Testis (tissue), 3 donors: ENCODE results near the gene MYO18A. TPM values are rescaled to one million over a fixed set of nuclear protein-coding genes. Genes with fewer than 3 reads are reported as not detected.
"Not testable (repeated sequence)": the region's sequence is repeated elsewhere in the genome, so short reads cannot be mapped to it uniquely, and the experiment has no call there.

Source experiments
- DNase-seq: peaks from one replicate; pipeline ENCODE4 v3.0.0-alpha.2; 2019
- H3K27ac ChIP-seq, 2 donors: fragments of 200-600 bp; sonication (generic); one replicate each; pipeline ENCODE4 v1.5.1; 2019
- H3K27me3 ChIP-seq: fragments of 200-600 bp; sonication (generic); one replicate; pipeline ENCODE4 v1.5.1; 2019
- H3K36me3 ChIP-seq: fragments of 200-600 bp; sonication (generic); one replicate; pipeline ENCODE4 v1.5.1; 2017; ENCODE audit warnings: low read depth; ENCODE audit errors: missing control alignments
- H3K4me1 ChIP-seq: fragments of 200-600 bp; sonication (generic); one replicate; pipeline ENCODE4 v1.5.1; 2019
- H3K4me3 ChIP-seq, 2 donors: fragments of 200-600 bp; sonication (generic); one replicate each; pipeline ENCODE4 v1.5.1; 2017 to 2019
- H3K9me3 ChIP-seq: fragments of 200-600 bp; sonication (generic); one replicate; pipeline ENCODE4 v1.5.1; 2017
- POLR2A ChIP-seq: fragments of 450-650 bp; IDR thresholded peaks from one replicate; pipeline ENCODE4 v1.6.1; 2017; ENCODE audit warnings: antibody characterized with exemption, mild to moderate bottlenecking, moderate library complexity
- WGBS, 2 donors: methylation state at CpG; one replicate each; pipeline ENCODE4 v1.1.5; 2018; 5-methylcytosine and 5-hydroxymethylcytosine counted together
- intact Hi-C: fragments of 100-400 bp; cut with DNase I; formaldehyde crosslinking; loops from one replicate; pipeline ENCODE4 v1.15.1; 2023; ENCODE audit warnings: low total_unique reads
- polyA plus RNA-seq: library from polyadenylated mRNA; stranded (reverse); fragments of 350-450 nt; fragmentation: Illumina TruSeq; extraction: RNeasy Lipid Tissue Mini Kit (QIAGEN cat#74804); gene quantifications from one replicate; pipeline ENCODE4 v1.2.3, GENCODE V29; 2014; ENCODE audit warnings: low read depth, low replicate concordance; ENCODE audit not compliant: insufficient read depth
- total RNA-seq, 2 donors: library from RNA; depleted of rRNA; stranded (reverse); fragments of >200 nt; gene quantifications; one replicate each; pipeline ENCODE4 v1.2.3, GENCODE V29; 2016
- TF ChIP-seq, protein P1 (sequence below), 3 experiments: fragments of 450-650 bp in 2 of 3; fragments of 200-600 bp in 1 of 3; sonication (generic) in 1 of 3; IDR thresholded peaks; one replicate each; pipeline ENCODE4 v1.5.1; 2016 to 2019; ENCODE audit warnings: antibody characterized with exemption in 3 of 3, mild to moderate bottlenecking in 2 of 3, moderate library complexity in 1 of 3

The MYO18A gene
- total and polyA plus RNA-seq, 3 donors from 2014 or later: 89.1 to 154 (median 91.1) TPM

DNA sequence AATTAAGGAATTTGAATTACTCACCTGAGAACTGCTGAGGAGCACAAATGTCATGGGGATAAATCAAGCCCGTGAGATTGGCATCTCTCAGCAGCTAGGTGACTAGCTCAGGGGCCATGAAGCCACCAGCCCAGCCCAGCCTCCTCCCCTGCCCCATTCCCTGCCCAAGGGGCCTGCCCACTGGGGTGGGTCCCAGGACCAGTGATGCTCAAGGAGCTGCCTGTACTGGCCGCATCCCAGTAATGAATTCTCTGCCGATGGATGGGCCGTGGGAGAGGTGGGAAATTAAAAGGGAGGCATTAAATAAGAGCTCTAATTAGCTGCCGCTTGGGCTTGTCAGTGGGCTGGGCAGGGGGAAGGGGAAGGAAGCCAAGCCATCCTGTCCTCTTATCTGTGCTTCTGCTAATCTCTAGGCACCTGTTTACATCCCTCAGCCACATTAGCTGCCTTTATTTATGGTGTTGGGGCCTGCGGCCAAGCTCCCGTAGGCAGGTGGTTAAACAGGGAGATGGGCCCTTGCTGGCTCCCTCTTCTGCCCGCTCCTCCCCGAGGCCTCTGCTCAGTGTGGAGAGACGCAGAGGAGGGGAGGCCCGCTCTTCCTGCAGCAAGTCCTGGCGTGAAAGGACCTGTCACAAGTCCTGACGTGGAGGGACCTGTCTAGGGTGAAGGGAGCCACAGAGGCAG is 88.5 kb downstream of the MYO18A start:
- H3K4me3 ChIP-seq: no peak overlapping the region
- H3K9me3 ChIP-seq: no peaks in the 10 kb centered on the region
- TF ChIP-seq, protein P1, sequence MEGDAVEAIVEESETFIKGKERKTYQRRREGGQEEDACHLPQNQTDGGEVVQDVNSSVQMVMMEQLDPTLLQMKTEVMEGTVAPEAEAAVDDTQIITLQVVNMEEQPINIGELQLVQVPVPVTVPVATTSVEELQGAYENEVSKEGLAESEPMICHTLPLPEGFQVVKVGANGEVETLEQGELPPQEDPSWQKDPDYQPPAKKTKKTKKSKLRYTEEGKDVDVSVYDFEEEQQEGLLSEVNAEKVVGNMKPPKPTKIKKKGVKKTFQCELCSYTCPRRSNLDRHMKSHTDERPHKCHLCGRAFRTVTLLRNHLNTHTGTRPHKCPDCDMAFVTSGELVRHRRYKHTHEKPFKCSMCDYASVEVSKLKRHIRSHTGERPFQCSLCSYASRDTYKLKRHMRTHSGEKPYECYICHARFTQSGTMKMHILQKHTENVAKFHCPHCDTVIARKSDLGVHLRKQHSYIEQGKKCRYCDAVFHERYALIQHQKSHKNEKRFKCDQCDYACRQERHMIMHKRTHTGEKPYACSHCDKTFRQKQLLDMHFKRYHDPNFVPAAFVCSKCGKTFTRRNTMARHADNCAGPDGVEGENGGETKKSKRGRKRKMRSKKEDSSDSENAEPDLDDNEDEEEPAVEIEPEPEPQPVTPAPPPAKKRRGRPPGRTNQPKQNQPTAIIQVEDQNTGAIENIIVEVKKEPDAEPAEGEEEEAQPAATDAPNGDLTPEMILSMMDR (IDR thresholded peaks at IDR 0.05): no peak
- no peak for TF ChIP-seq POLR2A
- H3K4me1 ChIP-seq: no peaks in the 10 kb centered on the region
- H3K27me3 ChIP-seq: no peaks in the 10 kb centered on the region
- 83 to 89% methylated on average over 13 of the region's 13 CpGs for WGBS, 2 donors
- intact Hi-C loops: no loop called here
- DNase-seq: no peak
- H3K27ac ChIP-seq: no peak overlapping the region
- H3K36me3 ChIP-seq: no peaks in the 10 kb centered on the region

DNA sequence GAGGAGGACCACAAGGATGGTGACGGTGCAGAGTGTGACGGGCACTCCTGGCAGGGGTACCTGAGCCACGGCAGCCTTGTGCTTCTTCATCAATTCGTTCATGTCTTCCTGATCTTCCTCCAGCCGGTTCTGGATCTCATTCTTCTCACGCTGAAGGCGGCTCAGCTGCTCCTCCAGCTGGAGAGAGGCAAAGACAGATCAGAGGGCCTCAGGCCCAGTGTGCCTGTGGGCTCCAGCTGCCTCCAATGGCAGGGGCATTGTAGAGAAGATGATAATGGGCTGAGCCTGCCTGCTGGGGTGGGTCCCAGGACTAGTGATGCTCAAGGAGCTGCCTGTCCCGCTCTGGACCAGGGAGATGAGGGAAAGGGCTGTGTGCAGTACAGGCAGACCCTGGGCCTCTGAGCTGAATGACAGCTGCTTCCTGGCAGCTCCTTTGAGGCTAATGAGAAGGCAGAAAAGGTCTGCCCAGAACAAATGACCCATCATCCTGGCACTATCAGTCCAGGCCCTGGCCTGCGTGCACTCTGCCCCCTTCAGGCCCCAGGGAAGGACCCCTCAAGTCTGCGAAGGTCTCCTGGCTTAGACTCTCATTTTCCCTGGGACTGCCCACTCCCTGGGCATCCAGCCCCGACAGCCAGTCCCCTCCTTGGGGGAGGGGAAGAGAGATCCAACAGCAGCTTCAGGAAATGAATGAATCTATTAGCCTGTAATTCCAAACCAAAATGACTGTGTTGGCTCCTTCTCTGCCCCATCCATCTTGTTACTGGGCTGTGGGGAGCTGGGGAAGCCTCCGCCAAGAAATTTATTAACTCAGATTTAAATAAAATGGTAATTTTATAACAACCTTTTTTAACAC is 89.2 kb downstream of the MYO18A start:
- Histone ChIP-seq H3K4me3 (no peak overlapping the region), H3K27me3 (no peaks in the 10 kb centered on the region), H3K36me3 (no peaks in the 10 kb centered on the region), H3K27ac (no peak overlapping the region), H3K4me1 (no peaks in the 10 kb centered on the region), H3K9me3 (no peaks in the 10 kb centered on the region)
- WGBS, 2 donors: 77 to 82% methylated on average over 12 of the region's 12 CpGs
- intact Hi-C loops: no loop called here
- no peak for DNase-seq
- TF ChIP-seq, protein P1 (IDR thresholded peaks at IDR 0.05): no peak
- TF ChIP-seq POLR2A: no peak

DNA sequence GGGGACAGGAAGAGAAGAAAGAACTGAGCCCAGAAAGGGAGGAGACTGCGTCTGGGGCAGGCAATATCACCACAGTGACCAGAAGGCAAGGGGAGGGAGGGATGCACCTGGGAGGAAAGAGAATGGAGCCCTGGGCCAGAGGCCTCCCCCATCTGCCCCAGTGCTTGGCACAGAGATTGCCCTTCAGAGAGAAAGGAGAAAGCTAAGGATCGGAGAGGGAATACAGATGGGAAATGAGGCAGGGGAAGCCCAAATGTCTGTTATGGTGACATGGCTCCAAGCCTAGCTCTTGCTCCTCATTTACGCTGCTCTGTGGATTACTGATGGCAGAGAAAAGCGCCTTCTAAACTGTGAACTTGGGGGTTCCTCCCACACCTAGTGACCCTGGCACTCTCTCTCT is 90.1 kb downstream of the MYO18A start:
- WGBS, 2 donors: 76 to 84% methylated on average over 4 of the region's 4 CpGs
- DNase-seq: no peak
- H3K27me3 ChIP-seq: no peaks in the 10 kb centered on the region
- no peaks in the 10 kb centered on the region for H3K4me1 ChIP-seq
- no peak overlapping the region for H3K4me3 ChIP-seq
- H3K27ac ChIP-seq: no peak overlapping the region
- no peaks in the 10 kb centered on the region for H3K36me3 ChIP-seq
- H3K9me3 ChIP-seq: no peaks in the 10 kb centered on the region
- intact Hi-C loops: no loop called here
- TF ChIP-seq, protein P1 (IDR thresholded peaks at IDR 0.05): no peak
- no peak for TF ChIP-seq POLR2A

DNA sequence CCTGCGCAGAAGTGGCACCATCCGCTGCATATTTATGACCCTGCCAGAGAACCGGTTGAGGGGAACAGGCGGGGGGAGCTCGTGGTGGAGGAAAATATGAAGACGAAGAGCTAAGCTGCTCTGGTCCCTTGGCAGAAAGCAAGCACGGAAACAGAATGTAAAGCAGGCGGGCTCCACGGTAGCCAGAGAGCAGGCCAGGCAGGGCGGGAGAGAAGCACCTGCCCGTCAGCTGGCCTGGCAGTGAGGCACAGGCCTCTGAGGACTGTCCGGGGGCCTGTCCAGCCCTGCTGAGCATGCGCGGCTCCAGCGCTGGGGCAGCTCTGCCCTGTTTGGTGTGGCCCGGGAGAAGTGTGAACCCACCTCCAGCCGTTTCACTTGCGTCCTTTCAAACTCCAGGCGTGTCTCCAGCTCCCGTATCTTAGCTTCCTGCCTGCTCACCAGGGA is 90.6 kb downstream of the MYO18A start:
- WGBS, 2 donors: 72 to 81% methylated on average over 20 of the region's 20 CpGs
- TF ChIP-seq, protein P1 (IDR thresholded peaks at IDR 0.05): no peak
- no peak for TF ChIP-seq POLR2A
- Histone ChIP-seq H3K27me3 (no peaks in the 10 kb centered on the region), H3K27ac (no peak overlapping the region), H3K4me1 (no peaks in the 10 kb centered on the region), H3K9me3 (no peaks in the 10 kb centered on the region), H3K4me3 (no peak overlapping the region), H3K36me3 (no peaks in the 10 kb centered on the region)
- intact Hi-C loops: no loop called here
- DNase-seq: no peak

DNA sequence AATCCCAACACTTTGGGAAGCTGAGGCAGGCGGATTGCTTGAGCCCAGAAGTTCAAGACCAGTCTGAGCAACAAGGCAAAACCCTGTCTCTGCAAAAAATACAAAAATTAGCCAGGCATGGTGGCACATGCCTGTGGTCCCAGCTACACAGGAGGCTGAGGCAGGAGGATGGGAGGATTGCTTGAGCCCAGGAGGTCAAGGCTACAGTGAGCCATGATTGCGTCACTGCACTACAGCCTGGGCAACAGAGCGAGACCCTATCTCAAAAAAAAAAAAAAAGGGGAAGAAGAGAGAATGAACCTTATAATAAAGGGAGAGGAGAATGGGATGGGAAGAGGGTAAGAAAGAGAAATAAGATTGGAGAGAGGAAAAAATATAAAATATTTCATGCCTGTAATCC is 91.4 kb downstream of the MYO18A start:
- H3K4me3 ChIP-seq, H3K27me3 ChIP-seq, H3K9me3 ChIP-seq, DNase-seq, H3K36me3 ChIP-seq, H3K27ac ChIP-seq, H3K4me1 ChIP-seq, intact Hi-C loops: not testable (repeated sequence)
- 89 to 93% methylated on average over 3 of the region's 3 CpGs for WGBS, 2 donors
